Liver (tissue), 9 donors: ENCODE measurements around the gene ABCA1. TPM values are rescaled to one million over a fixed set of nuclear protein-coding genes. Genes with fewer than 3 reads are reported as not detected.

Source experiments
- DNase-seq: peaks from one replicate; pipeline ENCODE4 v3.0.0-alpha.2; 2017; ENCODE audit warnings: low spot score
- H3K27ac ChIP-seq, 2 donors: one replicate each; pipeline ENCODE4 v1.7.0; 2013; ENCODE audit warnings: inconsistent platforms in 2 of 2, low read length in 2 of 2, control low read depth in 1 of 2, low read depth in 1 of 2, mild to moderate bottlenecking in 1 of 2
- H3K27me3 ChIP-seq, 4 donors: one replicate each; pipeline versions ENCODE4 v1.6.1 to v1.7.0; 2013; ENCODE audit warnings: low read length in 3 of 4, inconsistent platforms in 1 of 4, mild to moderate bottlenecking in 1 of 4, moderate library complexity in 1 of 4; ENCODE audit not compliant: control insufficient read depth in 4 of 4, insufficient read depth in 4 of 4
- H3K36me3 ChIP-seq, 4 donors: one replicate each; pipeline versions ENCODE4 v1.6.1 to v1.7.0; 2013; ENCODE audit warnings: low read length in 3 of 4, mild to moderate bottlenecking in 3 of 4, low read depth in 1 of 4, moderate library complexity in 1 of 4; ENCODE audit not compliant: control insufficient read depth in 4 of 4, insufficient read depth in 3 of 4
- H3K4me1 ChIP-seq, 4 donors: one replicate each; pipeline versions ENCODE4 v1.6.1 to v1.7.0; 2013; ENCODE audit warnings: low read length in 3 of 4, mild to moderate bottlenecking in 3 of 4, moderate library complexity in 1 of 4; ENCODE audit not compliant: control insufficient read depth in 4 of 4, insufficient read depth in 4 of 4
- H3K4me3 ChIP-seq, 3 donors: one replicate each; pipeline versions ENCODE4 v1.6.1 to v1.7.0; 2013; ENCODE audit warnings: low read length in 3 of 3, control low read depth in 1 of 3, low read depth in 1 of 3, mild to moderate bottlenecking in 1 of 3
- H3K9ac ChIP-seq, 2 donors: one replicate each; pipeline ENCODE4 v1.7.0; 2013; ENCODE audit warnings: low read length in 2 of 2, mild to moderate bottlenecking in 2 of 2, moderate library complexity in 2 of 2, control low read depth in 1 of 2, low read depth in 1 of 2
- H3K9me3 ChIP-seq, 4 donors: one replicate each; pipeline versions ENCODE4 v1.6.1 to v1.7.0; 2013; ENCODE audit warnings: low read length in 3 of 4; ENCODE audit not compliant: control insufficient read depth in 4 of 4
- EGR1 ChIP-seq, 2 donors: IDR thresholded peaks; 2 replicates each; pipeline ENCODE4 v1.6.1; 2016 to 2018; ENCODE audit warnings: antibody characterized with exemption in 2 of 2, low read depth in 2 of 2
- FOXA2 ChIP-seq: IDR thresholded peaks from 2 replicates; pipeline ENCODE4 v1.6.1; 2016; ENCODE audit warnings: antibody characterized with exemption
- GABPA ChIP-seq, 2 donors: IDR thresholded peaks in 1 of 2; conservative IDR thresholded peaks in 1 of 2; 2 replicates each; pipeline ENCODE4 v1.6.1; 2016; ENCODE audit warnings: antibody characterized with exemption in 2 of 2, mild to moderate bottlenecking in 1 of 2, moderate library complexity in 1 of 2
- HNF4A ChIP-seq, 2 donors: conservative IDR thresholded peaks; 2 replicates each; pipeline ENCODE4 v1.6.1; 2016; ENCODE audit warnings: antibody characterized with exemption in 2 of 2, mild to moderate bottlenecking in 2 of 2
- HNF4G ChIP-seq: IDR thresholded peaks from 2 replicates; pipeline ENCODE4 v1.6.1; 2016; ENCODE audit warnings: antibody characterized with exemption
- JUND ChIP-seq, 2 donors: IDR thresholded peaks; 2 replicates each; pipeline ENCODE4 v1.6.1; 2016; ENCODE audit warnings: antibody characterized with exemption in 2 of 2
- NR2F2 ChIP-seq: IDR thresholded peaks from 2 replicates; pipeline ENCODE4 v1.6.1; 2016; ENCODE audit warnings: antibody characterized with exemption
- RXRA ChIP-seq, 2 donors: IDR thresholded peaks; 2 replicates each; pipeline ENCODE4 v1.6.1; 2017 to 2018; ENCODE audit warnings: antibody characterized with exemption in 2 of 2, mild to moderate bottlenecking in 1 of 2
- SP1 ChIP-seq: IDR thresholded peaks from 2 replicates; pipeline ENCODE4 v1.6.1; 2018; ENCODE audit warnings: antibody characterized with exemption, mild to moderate bottlenecking
- YY1 ChIP-seq: IDR thresholded peaks from 2 replicates; pipeline ENCODE4 v1.6.1; 2016; ENCODE audit warnings: antibody characterized with exemption, mild to moderate bottlenecking
- WGBS: extraction: QIAGEN DNeasy Blood & Tissue Kit; methylation state at CpG from one replicate; pipeline ENCODE4 v1.1.7; 2013; 5-methylcytosine and 5-hydroxymethylcytosine counted together
- polyA plus RNA-seq, 2 donors: library from polyadenylated mRNA; stranded (reverse) in 1 of 2; unstranded in 1 of 2; fragments of 200-250 nt in 1 of 2; fragments of >200 nt in 1 of 2; fragmentation: Nextera tagmentation in 1 of 2; extraction: Ambion mirVana in 1 of 2; gene quantifications; one replicate each; pipeline versions ENCODE4 v1.2.1 to v1.2.3, GENCODE V29; 2013 to 2015
- total RNA-seq, 2 donors: library from RNA; depleted of rRNA; stranded (reverse); fragments of >200 nt; gene quantifications; one replicate each; pipeline ENCODE4 v1.2.3, GENCODE V29; 2014
- TF ChIP-seq, protein P1 (sequence below): IDR thresholded peaks from 2 replicates; pipeline ENCODE4 v1.6.1; 2016; ENCODE audit warnings: antibody characterized with exemption
- TF ChIP-seq, protein P2 (sequence below): fragments of 150-350 bp; IDR thresholded peaks from 2 replicates; pipeline ENCODE4 v1.5.1; 2017; ENCODE audit warnings: improper control_type of control experiment, low read depth, low read length; ENCODE audit not compliant: missing input control
- TF ChIP-seq, protein P3 (sequence below): IDR thresholded peaks from 2 replicates; pipeline ENCODE4 v1.6.1; 2016; ENCODE audit warnings: antibody characterized with exemption
- donor health status: healthy.
- donor health status: healthy.
- donor health status: healthy.
- donor health status: healthy.
- donor health status: healthy.

The ABCA1 gene
- total and polyA plus RNA-seq, 4 donors: 15.4 to 223 (median 62.9) TPM

DNA sequence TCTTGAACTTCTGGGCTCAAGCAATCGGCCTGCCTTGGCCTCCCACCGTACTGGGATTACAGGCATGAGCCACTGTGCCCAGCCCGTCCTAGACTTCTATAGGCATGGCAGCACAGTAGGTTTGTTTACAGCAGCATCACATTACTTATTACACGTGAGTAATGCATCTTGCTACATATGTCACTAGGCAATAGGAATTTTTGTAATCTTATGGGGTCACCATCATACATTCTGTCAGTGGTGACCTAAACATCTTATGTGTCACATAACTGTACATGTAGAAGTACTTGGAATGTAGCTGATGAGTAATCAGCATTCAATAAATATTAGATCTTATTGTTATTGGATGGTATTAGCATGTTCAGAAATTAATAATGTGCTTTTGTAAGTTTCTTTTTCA is 22.9 kb upstream of the ABCA1 start:
- Histone ChIP-seq H3K4me3 (no peak overlapping the region), H3K4me1 (no peaks in the 10 kb centered on the region), H3K27ac (no peak overlapping the region), H3K27me3 (no peaks in the 10 kb centered on the region), H3K9ac (no peak overlapping the region), H3K9me3 (no peaks in the 10 kb centered on the region), H3K36me3 (no peaks in the 10 kb centered on the region)
- 95% methylated on average over 4 of the region's 4 CpGs for WGBS
- no peak for TF ChIP-seq EGR1 (IDR thresholded peaks at IDR 0.05; ENCODE audit: low read depth in 2 of 2)
- no peak for TF ChIP-seq SP1
- no peak for TF ChIP-seq HNF4G
- no peak for TF ChIP-seq GABPA (IDR thresholded peaks at IDR 0.05 in 1 of 2, conservative IDR thresholded peaks at IDR 0.05 in 1 of 2)
- no peak for TF ChIP-seq YY1
- TF ChIP-seq RXRA (IDR thresholded peaks at IDR 0.05): no peak
- no peak for DNase-seq

DNA sequence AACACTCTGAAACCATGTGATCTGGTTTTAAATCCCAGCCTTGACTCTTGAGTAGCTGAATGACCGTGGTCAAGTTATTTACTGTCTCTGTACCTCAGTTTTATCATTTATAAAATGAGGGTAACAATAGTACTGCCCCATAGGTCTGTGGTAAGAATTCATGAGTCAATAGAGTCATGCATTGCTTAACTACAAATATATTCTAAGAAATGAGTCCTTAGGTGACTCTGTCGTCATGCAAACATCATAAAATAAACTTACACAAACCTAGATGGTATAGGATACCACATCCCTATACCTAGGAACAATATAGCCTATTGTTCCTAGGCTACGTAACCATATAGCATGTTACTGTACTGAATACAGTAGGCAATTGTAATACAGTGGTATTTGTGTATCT is 20.3 kb upstream of the ABCA1 start:
- H3K27ac ChIP-seq: no peak overlapping the region
- 87% methylated on average over 3 of the region's 3 CpGs for WGBS
- no peak overlapping the region for H3K9ac ChIP-seq

DNA sequence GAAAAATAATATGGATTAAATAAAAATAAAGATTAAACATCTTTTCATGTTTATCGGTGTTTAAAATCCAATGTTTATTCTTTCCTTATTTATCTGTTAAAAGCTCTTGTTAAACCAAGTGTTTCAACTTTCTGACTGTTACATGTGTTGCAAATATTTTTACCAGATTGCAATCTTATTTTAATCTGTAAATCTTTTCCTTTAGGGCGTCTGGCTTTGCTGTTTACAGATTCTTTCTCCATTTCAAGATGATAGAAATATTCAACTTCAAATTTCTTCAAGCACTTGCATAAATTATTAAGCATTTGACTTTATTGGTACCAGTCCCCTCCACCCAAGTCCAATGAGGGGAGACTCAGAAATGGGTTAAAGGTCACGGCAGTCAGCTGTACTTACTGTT is 16.9 kb upstream of the ABCA1 start:
- no peak for DNase-seq
- Histone ChIP-seq H3K9ac (no peak overlapping the region), H3K4me1 (no peaks in the 10 kb centered on the region), H3K27ac (no peak overlapping the region), H3K4me3 (no peak overlapping the region), H3K9me3 (no peaks in the 10 kb centered on the region), H3K36me3 (no peaks in the 10 kb centered on the region), H3K27me3 (no peaks in the 10 kb centered on the region)
- 91% methylated on average over 3 of the region's 3 CpGs for WGBS
- TF ChIP-seq EGR1 (IDR thresholded peaks at IDR 0.05; ENCODE audit: low read depth in 2 of 2) (no peak), NR2F2 (no peak), GABPA (IDR thresholded peaks at IDR 0.05 in 1 of 2, conservative IDR thresholded peaks at IDR 0.05 in 1 of 2) (no peak), HNF4G (no peak), HNF4A (conservative IDR thresholded peaks at IDR 0.05) (no peak)
- TF ChIP-seq, protein P1, sequence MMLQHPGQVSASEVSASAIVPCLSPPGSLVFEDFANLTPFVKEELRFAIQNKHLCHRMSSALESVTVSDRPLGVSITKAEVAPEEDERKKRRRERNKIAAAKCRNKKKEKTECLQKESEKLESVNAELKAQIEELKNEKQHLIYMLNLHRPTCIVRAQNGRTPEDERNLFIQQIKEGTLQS: no peak
- TF ChIP-seq, protein P2, sequence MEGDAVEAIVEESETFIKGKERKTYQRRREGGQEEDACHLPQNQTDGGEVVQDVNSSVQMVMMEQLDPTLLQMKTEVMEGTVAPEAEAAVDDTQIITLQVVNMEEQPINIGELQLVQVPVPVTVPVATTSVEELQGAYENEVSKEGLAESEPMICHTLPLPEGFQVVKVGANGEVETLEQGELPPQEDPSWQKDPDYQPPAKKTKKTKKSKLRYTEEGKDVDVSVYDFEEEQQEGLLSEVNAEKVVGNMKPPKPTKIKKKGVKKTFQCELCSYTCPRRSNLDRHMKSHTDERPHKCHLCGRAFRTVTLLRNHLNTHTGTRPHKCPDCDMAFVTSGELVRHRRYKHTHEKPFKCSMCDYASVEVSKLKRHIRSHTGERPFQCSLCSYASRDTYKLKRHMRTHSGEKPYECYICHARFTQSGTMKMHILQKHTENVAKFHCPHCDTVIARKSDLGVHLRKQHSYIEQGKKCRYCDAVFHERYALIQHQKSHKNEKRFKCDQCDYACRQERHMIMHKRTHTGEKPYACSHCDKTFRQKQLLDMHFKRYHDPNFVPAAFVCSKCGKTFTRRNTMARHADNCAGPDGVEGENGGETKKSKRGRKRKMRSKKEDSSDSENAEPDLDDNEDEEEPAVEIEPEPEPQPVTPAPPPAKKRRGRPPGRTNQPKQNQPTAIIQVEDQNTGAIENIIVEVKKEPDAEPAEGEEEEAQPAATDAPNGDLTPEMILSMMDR: no peak

More for the DNA sequence above, 20.3 kb upstream of the ABCA1 start:
- Histone ChIP-seq H3K4me1 (no peaks in the 10 kb centered on the region), H3K9me3 (no peaks in the 10 kb centered on the region), H3K36me3 (no peaks in the 10 kb centered on the region), H3K4me3 (no peak overlapping the region), H3K27me3 (no peaks in the 10 kb centered on the region)
- DNase-seq: no peak
- TF ChIP-seq RXRA (IDR thresholded peaks at IDR 0.05) (no peak), YY1 (no peak), SP1 (no peak), JUND (IDR thresholded peaks at IDR 0.05) (no peak), HNF4G (no peak), FOXA2 (no peak), EGR1 (IDR thresholded peaks at IDR 0.05; ENCODE audit: low read depth in 2 of 2) (no peak), HNF4A (conservative IDR thresholded peaks at IDR 0.05) (no peak), GABPA (IDR thresholded peaks at IDR 0.05 in 1 of 2, conservative IDR thresholded peaks at IDR 0.05 in 1 of 2) (no peak)
- TF ChIP-seq, protein P2: no peak
- TF ChIP-seq, protein P3, sequence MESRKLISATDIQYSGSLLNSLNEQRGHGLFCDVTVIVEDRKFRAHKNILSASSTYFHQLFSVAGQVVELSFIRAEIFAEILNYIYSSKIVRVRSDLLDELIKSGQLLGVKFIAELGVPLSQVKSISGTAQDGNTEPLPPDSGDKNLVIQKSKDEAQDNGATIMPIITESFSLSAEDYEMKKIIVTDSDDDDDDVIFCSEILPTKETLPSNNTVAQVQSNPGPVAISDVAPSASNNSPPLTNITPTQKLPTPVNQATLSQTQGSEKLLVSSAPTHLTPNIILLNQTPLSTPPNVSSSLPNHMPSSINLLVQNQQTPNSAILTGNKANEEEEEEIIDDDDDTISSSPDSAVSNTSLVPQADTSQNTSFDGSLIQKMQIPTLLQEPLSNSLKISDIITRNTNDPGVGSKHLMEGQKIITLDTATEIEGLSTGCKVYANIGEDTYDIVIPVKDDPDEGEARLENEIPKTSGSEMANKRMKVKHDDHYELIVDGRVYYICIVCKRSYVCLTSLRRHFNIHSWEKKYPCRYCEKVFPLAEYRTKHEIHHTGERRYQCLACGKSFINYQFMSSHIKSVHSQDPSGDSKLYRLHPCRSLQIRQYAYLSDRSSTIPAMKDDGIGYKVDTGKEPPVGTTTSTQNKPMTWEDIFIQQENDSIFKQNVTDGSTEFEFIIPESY: no peak
- TF ChIP-seq, protein P1: no peak
